K562 (cell line): ENCODE measurements around the gene CHSY1. TPM values are rescaled to one million over a fixed set of nuclear protein-coding genes. Genes with fewer than 3 reads are reported as not detected.

ENCODE experiments used
- CBFA2T2 ChIP-seq: fragments of 450-650 bp; conservative IDR thresholded peaks from 2 replicates; pipeline ENCODE4 v1.6.1; 2017; ENCODE audit warnings: mild to moderate bottlenecking
- E2F6 ChIP-seq, 2 experiments: IDR thresholded peaks; 2 replicates each; pipeline ENCODE4 v1.6.1; 2011; ENCODE audit warnings: borderline replicate concordance in 1 of 2, control low read depth in 1 of 2, low read depth in 1 of 2, low read length in 1 of 2, mild to moderate bottlenecking in 1 of 2, mixed read lengths in 1 of 2, moderate library complexity in 1 of 2; ENCODE audit not compliant: insufficient read depth in 1 of 2, insufficient read length in 1 of 2, poor library complexity in 1 of 2, severe bottlenecking in 1 of 2; ENCODE audit errors: extremely low read depth in 1 of 2
- EP300 ChIP-seq: IDR thresholded peaks from 2 replicates; pipeline ENCODE4 v1.6.1; 2012; ENCODE audit warnings: low read length, improper control_type of control experiment
- MGA ChIP-seq: fragments of 450-650 bp; IDR thresholded peaks from 2 replicates; pipeline ENCODE4 v1.6.1; 2016; ENCODE audit warnings: mild to moderate bottlenecking, moderate library complexity
- SIN3B ChIP-seq: fragments of 450-650 bp; IDR thresholded peaks from 2 replicates; pipeline ENCODE4 v1.6.1; 2017; ENCODE audit warnings: low read depth, mild to moderate bottlenecking, moderate library complexity
- SMARCB1 ChIP-seq: IDR thresholded peaks from 2 replicates; pipeline ENCODE4 v1.6.1; 2011; ENCODE audit warnings: improper control_type of control experiment, low read depth; ENCODE audit not compliant: insufficient read length
- SUPT5H ChIP-seq: fragments of 450-650 bp; IDR thresholded peaks from 2 replicates; pipeline ENCODE4 v1.6.1; 2016
- TAL1 ChIP-seq: fragments of 450-650 bp; IDR thresholded peaks from 2 replicates; pipeline ENCODE4 v1.6.1; 2016; ENCODE audit warnings: mild to moderate bottlenecking
- XRCC4 ChIP-seq: IDR thresholded peaks from one replicate; pipeline ENCODE4 v1.6.1; 2011; ENCODE audit not compliant: insufficient read depth, insufficient read length; ENCODE audit errors: extremely low read depth
- ZNF140 ChIP-seq: fragments of 250-450 bp; sonication (Bioruptor Pico); IDR thresholded peaks from 2 replicates; pipeline ENCODE4 v1.8.0; 2021; ENCODE audit warnings: moderate library complexity, mild to moderate bottlenecking, inconsistent platforms
- ZNF518B ChIP-seq: fragments of 250-450 bp; sonication (Bioruptor Pico); IDR thresholded peaks from 2 replicates; pipeline ENCODE4 v1.5.0; 2021; ENCODE audit warnings: mild to moderate bottlenecking, moderate library complexity
- polyA plus RNA-seq, 8 experiments: library from polyadenylated mRNA; depleted of rRNA in 4 of 8; stranded (reverse) in 5 of 8; unstranded in 3 of 8; fragments of >200 nt; fragmentation: Nextera tagmentation in 2 of 8; fragmentation: Illumina TruSeq in 1 of 8; extraction: Ambion mirVana in 2 of 8; extraction: Trizol in 1 of 8; gene quantifications; 2 replicates each; pipeline versions ENCODE4 v1.2.1 to v1.2.3, GENCODE V29; 2011 to 2014; ENCODE audit warnings: inconsistent platforms in 1 of 8, missing spikeins in 1 of 8
- total RNA-seq, 7 experiments: library from RNA; depleted of rRNA in 6 of 7; stranded (reverse); fragments of >200 nt in 6 of 7; fragmentation: Illumina TruSeq in 2 of 7; extraction: Trizol in 2 of 7; gene quantifications; 2 replicates each; pipeline versions ENCODE4 v1.2.1 to v1.2.3, GENCODE V29; 2011 to 2021; ENCODE audit warnings: low replicate concordance in 1 of 7

The CHSY1 gene
- total and polyA plus RNA-seq, 9 of the 15 experiments (the other 6 are each of a cell fraction or from before 2014, with no cell fraction given), result 7.0 to 16.4 (median 13.4) TPM

- no peak for TF ChIP-seq ZNF518B (CRISPR knock-in tag)
- TF ChIP-seq ZNF140 (CRISPR knock-in tag), result no peak
- peak; percentile 63 for TF ChIP-seq MGA
- TF ChIP-seq TAL1, result no peak
- no peak for TF ChIP-seq SIN3B
- TF ChIP-seq EP300, result no peak
- TF ChIP-seq SMARCB1, result no peak
- TF ChIP-seq SUPT5H, result no peak
- TF ChIP-seq CBFA2T2, result no peak
- TF ChIP-seq XRCC4, result no peak
- TF ChIP-seq E2F6 (IDR thresholded peaks at IDR 0.05; ENCODE audit: borderline replicate concordance in 1 of 2, extremely low read depth in 1 of 2, insufficient read depth in 1 of 2, insufficient read length in 1 of 2, low read depth in 1 of 2, low read length in 1 of 2, poor library complexity in 1 of 2, severe bottlenecking in 1 of 2), result peak in 1 of 2 experiments; percentile 61
Measured at GRCh38 chr15:101269479-101270223, 17.8 kb upstream of the CHSY1 start (continued).
